Caco-2 (cell line): ENCODE data around the gene NTRK2. TPM values are rescaled to one million over a fixed set of nuclear protein-coding genes. Genes with fewer than 3 reads are reported as not detected.

Source experiments
- BruUV-seq: library from RNA; stranded (reverse); fragments of 400-500 nt; replicated peaks from 2 replicates; lab custom pipeline; 2021; lab: Mats Ljungman, UMichigan
- CTCF ChIA-PET: fragments of 300-600 bp; sonication (Branson Sonifier 250); formaldehyde crosslinking; loops from one replicate; lab custom pipeline; 2022; ENCODE audit warnings: antibody characterized with exemption; lab: Charles Lee
- POLR2A ChIA-PET: fragments of 300-600 bp; sonication (Branson Sonifier 250); formaldehyde crosslinking; loops from one replicate; lab custom pipeline; 2022; ENCODE audit warnings: antibody characterized with exemption; lab: Charles Lee
- DNase-seq, 2 experiments: peaks; one replicate each; pipeline versions ENCODE4 v3.0.0 to v3.0.0-alpha.2; 2020 to 2022
- H3K27me3 ChIP-seq: replicated peaks from 2 replicates; pipeline ENCODE4 v1.6.0; 2011; ENCODE audit warnings: low read length; ENCODE audit not compliant: control insufficient read depth, insufficient read depth
- H3K36me3 ChIP-seq: 2 replicates; pipeline ENCODE4 v1.5.1; 2011; ENCODE audit warnings: low read length; ENCODE audit not compliant: control insufficient read depth, insufficient read depth
- H3K4me1 ChIP-seq: fragments of 250-450 bp; sonication (Bioruptor Pico); 2 replicates; pipeline ENCODE4 v1.5.1; 2020; ENCODE audit warnings: mild to moderate bottlenecking
- H3K4me3 ChIP-seq: 2 replicates; pipeline ENCODE4 v1.5.1; 2011; ENCODE audit warnings: low read depth, mild to moderate bottlenecking, control low read depth, low read length
- H3K9me3 ChIP-seq: fragments of 250-450 bp; sonication (Bioruptor Pico); 2 replicates; pipeline ENCODE4 v1.5.1; 2020; ENCODE audit warnings: mild to moderate bottlenecking, moderate library complexity
- H3K27ac Mint-ChIP-seq: one replicate; pipeline ENCODE4 v1.8.0; 2022; ENCODE audit warnings: mixed read lengths; ENCODE audit not compliant: unreplicated experiment
- H3K27me3 Mint-ChIP-seq: one replicate; pipeline ENCODE4 v1.8.0; 2022; ENCODE audit warnings: mixed read lengths; ENCODE audit not compliant: insufficient read depth, unreplicated experiment
- H3K36me3 Mint-ChIP-seq: one replicate; pipeline ENCODE4 v1.8.0; 2022; ENCODE audit warnings: mild to moderate bottlenecking, mixed read lengths; ENCODE audit not compliant: insufficient read depth, unreplicated experiment
- H3K4me1 Mint-ChIP-seq: one replicate; pipeline ENCODE4 v1.8.0; 2022; ENCODE audit warnings: low read depth, mixed read lengths; ENCODE audit not compliant: unreplicated experiment
- H3K4me3 Mint-ChIP-seq: one replicate; pipeline ENCODE4 v1.8.0; 2022; ENCODE audit warnings: mild to moderate bottlenecking, moderate library complexity, mixed read lengths; ENCODE audit not compliant: unreplicated experiment
- H3K9me3 Mint-ChIP-seq: one replicate; pipeline ENCODE4 v1.8.0; 2022; ENCODE audit warnings: mixed read lengths; ENCODE audit not compliant: unreplicated experiment
- intact Hi-C: fragments of 100-400 bp; cut with micrococcal nuclease; formaldehyde crosslinking; loops from one replicate; pipeline ENCODE4 v1.10.0; 2022; ENCODE audit not compliant: unreplicated experiment
- total RNA-seq: library from RNA; stranded (reverse); gene quantifications from 2 replicates; pipeline ENCODE4 v1.2.3, GENCODE V29; 2022
- TF ChIP-seq, protein P1 (sequence below), 2 experiments: fragments of 200-600 bp in 1 of 2; IDR thresholded peaks; 1 replicate in 1 of 2; 2 replicates in 1 of 2; pipeline versions ENCODE4 v1.5.1 to v1.8.0; 2011 to 2022; ENCODE audit warnings: antibody characterized with exemption in 1 of 2, control low read depth in 1 of 2, inconsistent platforms in 1 of 2, low read depth in 1 of 2, low read length in 1 of 2, mild to moderate bottlenecking in 1 of 2, moderate library complexity in 1 of 2; ENCODE audit not compliant: insufficient read depth in 1 of 2, severe bottlenecking in 1 of 2, unreplicated experiment in 1 of 2

The NTRK2 gene
- total RNA-seq, 1 experiment from 2014 or later, result not detected

DNA sequence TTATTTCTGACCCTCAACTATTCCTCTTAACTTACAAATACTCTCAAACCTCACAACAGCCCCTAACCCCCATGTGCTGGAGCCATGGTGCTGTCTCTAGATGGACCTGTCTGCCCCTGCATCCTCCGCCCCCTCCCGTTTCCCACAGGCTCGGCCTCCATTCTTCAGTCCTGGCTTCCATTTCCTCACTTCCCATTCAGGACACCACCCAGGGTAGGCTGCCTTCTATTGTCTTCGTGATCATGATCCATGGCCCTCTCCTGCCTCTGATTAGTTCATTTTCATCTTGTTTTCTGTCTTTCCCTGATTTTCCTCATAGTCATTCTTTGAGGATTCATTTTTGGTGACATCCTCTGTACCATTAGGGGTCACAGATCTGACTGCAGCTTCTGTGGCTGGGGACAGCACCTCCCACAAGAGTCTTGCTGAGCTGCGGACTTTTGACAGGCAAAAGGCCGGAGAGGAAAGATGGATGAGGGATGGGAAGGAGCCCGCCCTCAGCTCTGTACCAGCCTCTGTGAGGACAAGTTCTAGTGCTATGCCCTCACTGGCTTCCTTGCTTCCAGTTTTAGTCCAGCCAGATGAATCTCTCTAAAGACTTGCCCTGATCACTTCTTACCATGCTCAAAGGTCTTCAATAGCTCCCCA, 255.8 kb downstream of the NTRK2 start:
- Mint-ChIP-seq H3K36me3 (no peaks in the 10 kb centered on the region), H3K27me3 (peaks cover 6% of the 10 kb centered on the region), H3K4me3 (no peak overlapping the region), H3K9me3 (no peaks in the 10 kb centered on the region), H3K27ac (no peak overlapping the region), H3K4me1 (no peaks in the 10 kb centered on the region)
- no peaks in the 10 kb centered on the region for H3K9me3 ChIP-seq
- intact Hi-C loops, result no loop called here
- no peaks in the 10 kb centered on the region for H3K27me3 ChIP-seq
- BruUV-seq, result no TSS peak
- H3K4me3 ChIP-seq, result no peak overlapping the region
- ChIA-PET POLR2A (no interaction called here), CTCF (no interaction called here)
- no peaks in the 10 kb centered on the region for H3K36me3 ChIP-seq
- TF ChIP-seq, protein P1, sequence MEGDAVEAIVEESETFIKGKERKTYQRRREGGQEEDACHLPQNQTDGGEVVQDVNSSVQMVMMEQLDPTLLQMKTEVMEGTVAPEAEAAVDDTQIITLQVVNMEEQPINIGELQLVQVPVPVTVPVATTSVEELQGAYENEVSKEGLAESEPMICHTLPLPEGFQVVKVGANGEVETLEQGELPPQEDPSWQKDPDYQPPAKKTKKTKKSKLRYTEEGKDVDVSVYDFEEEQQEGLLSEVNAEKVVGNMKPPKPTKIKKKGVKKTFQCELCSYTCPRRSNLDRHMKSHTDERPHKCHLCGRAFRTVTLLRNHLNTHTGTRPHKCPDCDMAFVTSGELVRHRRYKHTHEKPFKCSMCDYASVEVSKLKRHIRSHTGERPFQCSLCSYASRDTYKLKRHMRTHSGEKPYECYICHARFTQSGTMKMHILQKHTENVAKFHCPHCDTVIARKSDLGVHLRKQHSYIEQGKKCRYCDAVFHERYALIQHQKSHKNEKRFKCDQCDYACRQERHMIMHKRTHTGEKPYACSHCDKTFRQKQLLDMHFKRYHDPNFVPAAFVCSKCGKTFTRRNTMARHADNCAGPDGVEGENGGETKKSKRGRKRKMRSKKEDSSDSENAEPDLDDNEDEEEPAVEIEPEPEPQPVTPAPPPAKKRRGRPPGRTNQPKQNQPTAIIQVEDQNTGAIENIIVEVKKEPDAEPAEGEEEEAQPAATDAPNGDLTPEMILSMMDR (IDR thresholded peaks at IDR 0.05; ENCODE audit: insufficient read depth in 1 of 2, low read depth in 1 of 2, low read length in 1 of 2, severe bottlenecking in 1 of 2, unreplicated experiment in 1 of 2), result no peak
- H3K4me1 ChIP-seq, result no peaks in the 10 kb centered on the region
- no peak for DNase-seq

DNA sequence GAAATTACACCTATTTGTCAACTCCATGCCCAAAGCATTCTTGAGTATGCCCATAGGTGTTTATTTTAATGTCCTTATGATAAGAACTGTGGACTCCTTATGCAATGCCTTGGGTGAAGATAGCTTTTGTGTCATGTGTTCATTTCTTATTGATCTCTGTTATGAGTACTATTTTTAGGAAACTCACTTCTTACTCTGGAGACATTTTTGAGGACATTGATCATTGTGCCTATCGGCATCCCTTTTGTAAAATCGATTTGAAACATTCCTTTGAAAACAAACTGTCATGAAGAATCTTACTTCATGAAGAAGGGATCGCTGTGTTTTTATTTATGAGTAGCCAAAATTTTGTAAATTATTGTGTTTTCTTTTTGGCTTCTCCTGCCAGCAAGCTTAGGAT, 257.3 kb downstream of the NTRK2 start:
- H3K36me3 ChIP-seq, result no peaks in the 10 kb centered on the region
- DNase-seq, result no peak
- no peaks in the 10 kb centered on the region for H3K9me3 ChIP-seq
- no peak overlapping the region for H3K4me3 ChIP-seq
- H3K9me3 Mint-ChIP-seq, result no peaks in the 10 kb centered on the region
- no peaks in the 10 kb centered on the region for H3K4me1 Mint-ChIP-seq
- no peaks in the 10 kb centered on the region for H3K27me3 ChIP-seq
- no peaks in the 10 kb centered on the region for H3K4me1 ChIP-seq
- POLR2A ChIA-PET, result no interaction called here
- no peak overlapping the region for H3K27ac Mint-ChIP-seq
- intact Hi-C loops, result no loop called here
- no TSS peak for BruUV-seq
- CTCF ChIA-PET, result no interaction called here
- peaks cover 6% of the 10 kb centered on the region for H3K27me3 Mint-ChIP-seq
- no peaks in the 10 kb centered on the region for H3K36me3 Mint-ChIP-seq
- no peak overlapping the region for H3K4me3 Mint-ChIP-seq
- TF ChIP-seq, protein P1 (IDR thresholded peaks at IDR 0.05; ENCODE audit: insufficient read depth in 1 of 2, low read depth in 1 of 2, low read length in 1 of 2, severe bottlenecking in 1 of 2, unreplicated experiment in 1 of 2), result no peak

GRCh38 chr9:84928419-84928818, 258.9 kb downstream of the NTRK2 start:
- Histone ChIP-seq H3K36me3 (no peaks in the 10 kb centered on the region), H3K4me1 (no peaks in the 10 kb centered on the region), H3K9me3 (no peaks in the 10 kb centered on the region), H3K27me3 (no peaks in the 10 kb centered on the region), H3K4me3 (no peak overlapping the region)
- Mint-ChIP-seq H3K27me3 (peaks cover 6% of the 10 kb centered on the region), H3K4me1 (no peaks in the 10 kb centered on the region), H3K36me3 (no peaks in the 10 kb centered on the region), H3K9me3 (no peaks in the 10 kb centered on the region), H3K27ac (no peak overlapping the region), H3K4me3 (no peak overlapping the region)
- TF ChIP-seq, protein P1 (IDR thresholded peaks at IDR 0.05; ENCODE audit: insufficient read depth in 1 of 2, low read depth in 1 of 2, low read length in 1 of 2, severe bottlenecking in 1 of 2, unreplicated experiment in 1 of 2), result no peak
- ChIA-PET POLR2A (interaction anchor here (0.6 kb wide), 1 partner anchor 416 kb away, joined by 3 read pairs; no protein-coding TSS in a partner anchor), CTCF (no interaction called here)
- intact Hi-C loops, result no loop called here
- no TSS peak for BruUV-seq
- no peak for DNase-seq
